ENCODE results near the gene OTOP1.

Gene OTOP1

DNA sequence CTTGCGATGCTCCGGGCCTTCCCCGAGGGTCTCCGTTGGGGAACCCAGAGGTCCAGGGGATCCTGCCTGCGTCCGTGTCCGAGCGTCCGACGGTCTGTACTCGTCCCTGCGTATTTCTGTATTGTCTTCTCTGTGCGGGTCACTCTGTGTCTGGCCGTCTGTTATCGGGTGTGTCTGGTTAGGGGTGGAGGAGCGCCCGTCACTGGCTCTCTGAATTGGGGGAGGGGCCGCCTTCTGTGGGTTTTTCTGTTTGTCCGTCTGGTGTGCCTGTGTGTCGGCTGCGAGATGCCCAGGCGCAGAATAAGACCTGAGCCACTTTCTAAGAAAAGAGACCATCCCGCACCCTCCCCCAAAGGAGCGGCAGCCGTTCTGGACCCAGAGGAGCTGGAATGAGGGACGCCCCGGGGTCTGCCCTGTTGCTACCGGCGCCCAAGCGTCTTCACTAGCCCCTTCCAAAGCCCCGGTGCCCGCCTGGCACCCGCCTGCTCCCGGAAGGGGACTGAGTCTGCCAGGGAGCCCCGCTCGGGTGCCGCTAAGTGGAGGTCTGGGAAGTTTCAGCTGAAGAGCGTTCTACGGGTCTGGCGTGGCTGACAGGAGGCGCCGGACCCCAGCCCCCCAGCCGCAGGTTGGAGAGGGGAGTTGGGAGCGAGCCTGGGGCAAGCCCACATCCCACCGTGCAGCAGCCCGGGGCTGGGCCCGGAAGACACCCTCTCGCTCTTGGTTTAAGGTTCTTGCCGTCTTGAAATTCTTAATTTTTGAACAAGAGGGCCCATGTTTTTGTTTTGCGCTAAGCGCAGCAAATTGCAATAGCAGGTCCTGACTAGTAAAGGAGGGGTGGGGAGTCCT is 1.0 kb upstream of the OTOP1 start:
- TF ChIP-seq EP300 (IDR thresholded peaks at IDR 0.05; ENCODE audit: borderline replicate concordance) (no peak), CREB1 (IDR thresholded peaks at IDR 0.05; ENCODE audit: low read depth) (no peak), YY1 (IDR thresholded peaks at IDR 0.05; ENCODE audit: low read depth) (no peak), RAD21 (IDR thresholded peaks at IDR 0.05; ENCODE audit: low read depth) (no peak), TCF12 (IDR thresholded peaks at IDR 0.05; ENCODE audit: low read depth) (no peak), FOXM1 (IDR thresholded peaks at IDR 0.05; ENCODE audit: borderline replicate concordance, low read depth) (no peak), NFIC (IDR thresholded peaks at IDR 0.05) (no peak), CEBPB (IDR thresholded peaks at IDR 0.05) (no peak), TAF1 (IDR thresholded peaks at IDR 0.05; ENCODE audit: low read depth) (no peak), TEAD4 (IDR thresholded peaks at IDR 0.05) (no peak), EGR1 (IDR thresholded peaks at IDR 0.05) (no peak), ZBTB7A (IDR thresholded peaks at IDR 0.05; ENCODE audit: low read depth) (no peak)
- TF ChIP-seq, protein P1, sequence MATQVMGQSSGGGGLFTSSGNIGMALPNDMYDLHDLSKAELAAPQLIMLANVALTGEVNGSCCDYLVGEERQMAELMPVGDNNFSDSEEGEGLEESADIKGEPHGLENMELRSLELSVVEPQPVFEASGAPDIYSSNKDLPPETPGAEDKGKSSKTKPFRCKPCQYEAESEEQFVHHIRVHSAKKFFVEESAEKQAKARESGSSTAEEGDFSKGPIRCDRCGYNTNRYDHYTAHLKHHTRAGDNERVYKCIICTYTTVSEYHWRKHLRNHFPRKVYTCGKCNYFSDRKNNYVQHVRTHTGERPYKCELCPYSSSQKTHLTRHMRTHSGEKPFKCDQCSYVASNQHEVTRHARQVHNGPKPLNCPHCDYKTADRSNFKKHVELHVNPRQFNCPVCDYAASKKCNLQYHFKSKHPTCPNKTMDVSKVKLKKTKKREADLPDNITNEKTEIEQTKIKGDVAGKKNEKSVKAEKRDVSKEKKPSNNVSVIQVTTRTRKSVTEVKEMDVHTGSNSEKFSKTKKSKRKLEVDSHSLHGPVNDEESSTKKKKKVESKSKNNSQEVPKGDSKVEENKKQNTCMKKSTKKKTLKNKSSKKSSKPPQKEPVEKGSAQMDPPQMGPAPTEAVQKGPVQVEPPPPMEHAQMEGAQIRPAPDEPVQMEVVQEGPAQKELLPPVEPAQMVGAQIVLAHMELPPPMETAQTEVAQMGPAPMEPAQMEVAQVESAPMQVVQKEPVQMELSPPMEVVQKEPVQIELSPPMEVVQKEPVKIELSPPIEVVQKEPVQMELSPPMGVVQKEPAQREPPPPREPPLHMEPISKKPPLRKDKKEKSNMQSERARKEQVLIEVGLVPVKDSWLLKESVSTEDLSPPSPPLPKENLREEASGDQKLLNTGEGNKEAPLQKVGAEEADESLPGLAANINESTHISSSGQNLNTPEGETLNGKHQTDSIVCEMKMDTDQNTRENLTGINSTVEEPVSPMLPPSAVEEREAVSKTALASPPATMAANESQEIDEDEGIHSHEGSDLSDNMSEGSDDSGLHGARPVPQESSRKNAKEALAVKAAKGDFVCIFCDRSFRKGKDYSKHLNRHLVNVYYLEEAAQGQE (IDR thresholded peaks at IDR 0.05; ENCODE audit: low read depth) = no peak
- TF ChIP-seq, protein P2, sequence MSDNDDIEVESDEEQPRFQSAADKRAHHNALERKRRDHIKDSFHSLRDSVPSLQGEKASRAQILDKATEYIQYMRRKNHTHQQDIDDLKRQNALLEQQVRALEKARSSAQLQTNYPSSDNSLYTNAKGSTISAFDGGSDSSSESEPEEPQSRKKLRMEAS (IDR thresholded peaks at IDR 0.05) = no peak
- TF ChIP-seq, protein P3, sequence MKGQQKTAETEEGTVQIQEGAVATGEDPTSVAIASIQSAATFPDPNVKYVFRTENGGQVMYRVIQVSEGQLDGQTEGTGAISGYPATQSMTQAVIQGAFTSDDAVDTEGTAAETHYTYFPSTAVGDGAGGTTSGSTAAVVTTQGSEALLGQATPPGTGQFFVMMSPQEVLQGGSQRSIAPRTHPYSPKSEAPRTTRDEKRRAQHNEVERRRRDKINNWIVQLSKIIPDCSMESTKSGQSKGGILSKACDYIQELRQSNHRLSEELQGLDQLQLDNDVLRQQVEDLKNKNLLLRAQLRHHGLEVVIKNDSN (IDR thresholded peaks at IDR 0.05) = no peak

DNA sequence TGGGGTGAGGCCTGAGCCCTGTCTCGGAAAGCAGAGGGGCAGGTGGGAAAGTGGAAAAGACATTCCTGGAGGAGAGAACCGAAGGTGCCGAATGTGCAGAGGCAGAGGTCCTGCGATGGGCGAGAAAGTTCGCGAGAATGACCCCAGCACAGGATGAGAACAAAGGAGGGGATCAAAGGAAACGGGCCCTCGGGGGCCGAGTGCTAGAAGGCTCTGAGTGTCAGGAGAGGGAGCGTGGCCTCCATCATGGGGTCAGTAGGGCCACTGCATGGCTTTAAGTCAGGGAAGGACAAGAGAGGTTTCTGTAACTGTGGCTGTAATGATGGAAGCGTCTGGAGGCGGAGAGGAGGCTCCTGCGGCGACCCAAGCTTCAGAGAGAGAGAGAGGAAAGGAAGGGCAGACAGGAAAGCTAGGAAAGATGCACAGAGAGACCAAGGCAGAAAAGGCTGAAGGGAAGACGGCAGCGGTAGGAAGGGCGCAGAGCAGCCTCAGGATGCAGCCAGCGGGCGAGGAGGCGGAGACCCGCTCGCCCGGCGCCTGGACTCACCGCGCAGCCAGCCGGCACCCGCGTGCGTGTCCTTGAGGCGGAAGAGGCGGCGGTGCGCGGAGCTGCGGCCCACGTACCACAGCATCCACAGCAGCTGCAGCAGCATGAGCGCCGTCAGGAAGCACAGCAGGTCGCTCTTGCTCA is 669 bp downstream of the OTOP1 start:
- TF ChIP-seq CEBPB (IDR thresholded peaks at IDR 0.05) (no peak), CREB1 (IDR thresholded peaks at IDR 0.05; ENCODE audit: low read depth) (no peak), EP300 (IDR thresholded peaks at IDR 0.05; ENCODE audit: borderline replicate concordance) (no peak), TEAD4 (IDR thresholded peaks at IDR 0.05) (no peak), RAD21 (IDR thresholded peaks at IDR 0.05; ENCODE audit: low read depth) (no peak), TCF12 (IDR thresholded peaks at IDR 0.05; ENCODE audit: low read depth) (no peak), YY1 (IDR thresholded peaks at IDR 0.05; ENCODE audit: low read depth) (no peak), TAF1 (IDR thresholded peaks at IDR 0.05; ENCODE audit: low read depth) (no peak), ZBTB7A (IDR thresholded peaks at IDR 0.05; ENCODE audit: low read depth) (no peak), EGR1 (IDR thresholded peaks at IDR 0.05) (no peak), FOXM1 (IDR thresholded peaks at IDR 0.05; ENCODE audit: borderline replicate concordance, low read depth) (no peak), NFIC (IDR thresholded peaks at IDR 0.05) (no peak)
- TF ChIP-seq, protein P2 (IDR thresholded peaks at IDR 0.05) = no peak
- TF ChIP-seq, protein P1 (IDR thresholded peaks at IDR 0.05; ENCODE audit: low read depth) = no peak
- TF ChIP-seq, protein P3 (IDR thresholded peaks at IDR 0.05) = no peak

DNA sequence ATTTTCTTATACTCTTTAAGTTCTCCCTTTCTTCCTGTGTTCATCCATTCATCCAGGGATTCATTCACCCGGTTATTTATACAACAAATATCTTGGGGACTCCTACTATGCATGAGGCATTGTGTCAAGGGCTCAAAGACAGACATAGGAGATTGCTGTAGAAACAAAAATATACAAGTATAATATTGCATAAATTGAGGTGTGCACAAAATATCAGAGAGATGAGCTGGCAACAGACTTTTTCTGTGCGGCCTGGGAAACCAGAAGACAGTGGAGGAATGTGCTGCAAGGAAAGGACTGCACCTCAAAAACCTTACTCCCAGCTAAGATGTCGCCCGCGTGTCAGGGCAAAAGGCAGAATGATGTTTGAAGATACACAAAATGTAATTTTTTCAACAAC is 9.6 kb downstream of the OTOP1 start:
- TF ChIP-seq CREB1 (IDR thresholded peaks at IDR 0.05; ENCODE audit: low read depth) (no peak), TCF12 (IDR thresholded peaks at IDR 0.05; ENCODE audit: low read depth) (no peak), RAD21 (IDR thresholded peaks at IDR 0.05; ENCODE audit: low read depth) (no peak), EGR1 (IDR thresholded peaks at IDR 0.05) (no peak), TAF1 (IDR thresholded peaks at IDR 0.05; ENCODE audit: low read depth) (no peak), YY1 (IDR thresholded peaks at IDR 0.05; ENCODE audit: low read depth) (no peak), FOXM1 (IDR thresholded peaks at IDR 0.05; ENCODE audit: borderline replicate concordance, low read depth) (no peak), NFIC (IDR thresholded peaks at IDR 0.05) (no peak), CEBPB (IDR thresholded peaks at IDR 0.05) (no peak), ZBTB7A (IDR thresholded peaks at IDR 0.05; ENCODE audit: low read depth) (no peak), TEAD4 (IDR thresholded peaks at IDR 0.05) (no peak), EP300 (IDR thresholded peaks at IDR 0.05; ENCODE audit: borderline replicate concordance) (no peak)
- TF ChIP-seq, protein P2 (IDR thresholded peaks at IDR 0.05) = no peak
- TF ChIP-seq, protein P1 (IDR thresholded peaks at IDR 0.05; ENCODE audit: low read depth) = no peak
- TF ChIP-seq, protein P3 (IDR thresholded peaks at IDR 0.05) = no peak

All from Ishikawa (cell line).